NCI-H2107 treated with DMSO at 0.1 percent for 48 hours (cell line): ENCODE measurements around the gene SARS1.
A peak's percentile ranks its signal among the peaks of the same experiment; 100 is the strongest.
"Not testable (repeated sequence)": the region's sequence is repeated elsewhere in the genome, so short reads cannot be mapped to it uniquely, and the experiment has no call there.

Experiments used
- DNase-seq: peaks from one replicate; lab custom pipeline; 2025; ENCODE audit not compliant: unreplicated experiment; lab: John Stamatoyannopoulos, UW

SARS1 gene

GRCh38 chr1:109274533-109275476, 61.1 kb downstream of the SARS1 start:
- DNase-seq = no peak

- DNase-seq = no peak
Measured at GRCh38 chr1:109275706-109276345, 62.1 kb downstream of the SARS1 start.

DNA sequence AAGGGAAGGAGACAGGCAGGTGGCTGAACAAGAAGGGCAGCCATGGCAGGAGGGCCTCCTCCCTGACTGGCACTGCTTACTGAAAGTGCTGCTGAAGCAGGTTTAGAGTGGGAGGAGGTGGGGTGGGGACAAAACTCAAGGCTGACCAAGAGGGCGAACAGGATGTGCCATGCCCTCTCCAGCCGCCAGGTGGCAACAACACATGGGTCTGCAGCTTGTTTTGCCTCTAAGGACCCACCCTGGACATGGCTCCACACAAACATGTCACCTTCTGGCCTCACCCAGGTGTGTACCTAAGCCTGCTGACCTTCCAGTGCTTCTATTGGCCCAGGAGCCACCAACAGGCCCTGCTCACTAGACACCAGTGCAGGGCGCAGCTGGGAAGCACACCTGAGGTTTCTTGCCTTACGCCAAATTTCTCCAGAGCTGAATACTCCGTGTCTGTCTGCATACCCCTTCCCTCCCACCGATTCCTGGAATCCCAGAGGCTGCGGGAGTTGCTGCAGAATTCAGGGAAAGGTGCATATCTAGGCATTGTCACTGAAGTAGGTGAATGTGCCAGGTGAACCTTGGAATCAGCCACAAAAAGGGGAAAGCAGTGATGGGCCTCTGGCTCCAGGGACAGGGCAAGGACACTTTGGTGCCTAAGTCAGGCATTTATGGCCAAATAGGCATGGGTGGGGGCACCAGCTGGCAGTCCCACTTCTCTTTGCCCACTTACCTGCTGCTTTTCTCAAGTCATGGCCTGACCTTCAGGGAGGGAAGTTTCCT, 63.9 kb downstream of the SARS1 start:
- peak; percentile 48 for DNase-seq

- DNase-seq = no peak
Measured at GRCh38 chr1:109279615-109280278, 66.0 kb downstream of the SARS1 start.

DNA sequence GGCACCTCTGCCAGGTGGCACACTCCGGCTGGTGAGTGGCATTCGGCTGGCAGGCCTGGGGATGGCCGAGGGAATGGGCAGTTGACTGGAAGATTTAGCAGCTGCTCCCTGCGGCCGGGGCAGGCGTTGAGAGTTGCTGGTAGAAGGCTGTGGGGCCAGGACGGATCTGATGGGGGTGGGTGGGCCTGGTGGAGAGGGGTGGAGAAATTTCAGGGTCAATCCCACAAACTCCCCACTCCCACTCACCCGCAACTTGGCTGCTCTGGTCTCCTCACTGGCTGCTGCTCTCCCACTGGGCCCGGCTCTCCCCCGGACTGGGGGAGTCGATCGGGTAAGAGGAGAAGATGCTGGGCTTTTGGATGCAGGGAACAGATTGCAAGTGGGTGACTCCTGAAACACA, 67.1 kb downstream of the SARS1 start:
- no peak for DNase-seq

DNA sequence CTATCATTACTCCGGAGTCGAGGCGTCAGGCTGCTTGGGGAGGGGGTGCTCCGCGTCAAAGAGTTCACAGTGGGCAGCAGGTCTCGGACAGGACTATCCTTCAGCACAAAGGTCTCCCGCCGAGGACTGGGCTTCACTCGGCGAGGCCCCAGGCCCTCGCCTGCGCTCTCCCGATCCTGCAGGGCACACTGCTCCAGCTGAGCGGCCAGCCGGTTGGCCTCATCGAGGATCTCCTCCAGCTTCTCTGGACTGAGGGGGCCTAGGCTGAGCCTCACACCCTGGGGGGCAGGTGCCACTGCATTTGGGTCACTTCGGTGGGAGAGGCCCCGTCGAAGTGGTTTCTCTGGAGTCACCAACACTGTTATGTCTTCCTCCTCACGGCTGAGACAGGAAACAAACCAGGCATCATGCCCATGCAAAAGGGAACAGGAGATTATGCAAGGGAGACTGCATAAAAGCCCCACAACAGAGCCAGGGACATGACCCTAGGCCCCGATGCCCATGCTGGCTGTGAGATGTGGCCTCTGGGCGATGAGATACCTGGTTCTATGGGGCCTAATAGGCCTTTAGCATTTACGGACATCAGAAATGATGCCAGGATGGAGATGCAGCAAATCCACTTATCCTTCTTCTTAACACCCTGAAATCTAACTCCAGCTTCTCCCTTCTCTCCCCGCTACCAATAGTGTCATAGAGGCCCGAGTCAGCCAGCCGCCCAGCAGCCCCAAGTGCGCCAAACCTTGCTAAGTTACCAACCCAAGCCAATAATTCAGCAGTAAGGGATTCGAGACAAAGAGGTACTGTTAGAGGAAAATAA, 68.2 kb downstream of the SARS1 start:
- peak; percentile 25 for DNase-seq

- DNase-seq = no peak
Measured at GRCh38 chr1:109282497-109282951, 68.8 kb downstream of the SARS1 start.

GRCh38 chr1:109282952-109283747, 69.4 kb downstream of the SARS1 start, which contains the start of gene PSRC1:
TSS of gene PSRC1 (minus strand) at chr1:109283145.
- peak; percentile 95 for DNase-seq

DNA sequence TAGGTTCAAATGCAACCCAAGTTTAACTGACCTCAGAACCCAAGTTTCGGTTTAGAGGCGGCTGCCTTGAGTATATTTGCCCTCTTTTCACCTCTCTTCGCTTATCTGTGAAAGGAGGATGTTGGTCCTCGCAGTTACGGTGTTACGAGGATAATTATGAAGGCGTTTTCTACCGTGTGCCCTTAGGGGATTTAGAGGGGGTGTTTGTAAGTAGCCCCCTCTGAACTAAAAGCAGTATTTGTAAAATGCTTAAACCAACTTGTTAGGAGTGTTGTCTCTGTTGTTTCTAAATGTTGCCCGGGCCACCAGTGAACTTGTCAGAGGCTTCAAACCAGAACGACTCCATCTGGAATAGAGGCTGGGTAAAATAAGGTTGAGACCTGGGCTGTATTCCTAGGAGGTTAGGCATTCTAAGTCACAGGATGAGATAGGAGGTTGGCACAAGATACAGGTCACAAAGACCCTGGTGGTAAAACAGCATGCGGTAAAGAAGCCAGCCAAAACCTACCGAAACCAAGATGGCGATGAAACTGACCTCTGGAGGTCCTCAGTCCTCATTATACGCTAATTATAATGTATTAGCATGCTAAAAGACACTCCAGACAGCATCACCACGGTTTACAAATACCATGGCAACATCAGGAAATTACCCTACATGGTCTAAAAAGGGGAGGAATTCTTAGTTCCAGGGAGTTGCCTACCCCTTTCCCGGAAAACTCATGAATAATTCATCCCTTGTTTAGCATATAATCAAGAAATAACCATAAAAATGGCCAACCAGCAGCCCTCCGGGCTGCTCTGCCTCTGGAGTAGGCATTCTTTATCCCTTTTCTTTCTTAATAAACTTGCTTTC, 70.3 kb downstream of the SARS1 start:
- no peak for DNase-seq

- DNase-seq = not testable (repeated sequence)
Measured at GRCh38 chr1:109286762-109287161, 73.0 kb downstream of the SARS1 start.
